Astrocyte of the cerebellum (primary cell): ENCODE results near the gene KCNJ10.

Experiments
- DNase-seq: peaks from one replicate; pipeline ENCODE4 v3.0.0-alpha.2; 2011; ENCODE audit warnings: low read depth
- H3K4me3 ChIP-seq: 2 replicates; pipeline ENCODE4 v1.5.1; 2011; ENCODE audit warnings: mild to moderate bottlenecking, low read depth, low read length, moderate library complexity
- in situ Hi-C: cut with HindIII; loops from 2 replicates; pipeline ENCODE4 v1.10.0; 2017; ENCODE audit warnings: low sequenced_read_pairs
- TF ChIP-seq, protein P1 (sequence below): IDR thresholded peaks from 2 replicates; pipeline ENCODE4 v1.5.1; 2012; ENCODE audit warnings: low read length, low read depth, moderate library complexity, mild to moderate bottlenecking; ENCODE audit errors: missing control alignments

KCNJ10 gene

DNA sequence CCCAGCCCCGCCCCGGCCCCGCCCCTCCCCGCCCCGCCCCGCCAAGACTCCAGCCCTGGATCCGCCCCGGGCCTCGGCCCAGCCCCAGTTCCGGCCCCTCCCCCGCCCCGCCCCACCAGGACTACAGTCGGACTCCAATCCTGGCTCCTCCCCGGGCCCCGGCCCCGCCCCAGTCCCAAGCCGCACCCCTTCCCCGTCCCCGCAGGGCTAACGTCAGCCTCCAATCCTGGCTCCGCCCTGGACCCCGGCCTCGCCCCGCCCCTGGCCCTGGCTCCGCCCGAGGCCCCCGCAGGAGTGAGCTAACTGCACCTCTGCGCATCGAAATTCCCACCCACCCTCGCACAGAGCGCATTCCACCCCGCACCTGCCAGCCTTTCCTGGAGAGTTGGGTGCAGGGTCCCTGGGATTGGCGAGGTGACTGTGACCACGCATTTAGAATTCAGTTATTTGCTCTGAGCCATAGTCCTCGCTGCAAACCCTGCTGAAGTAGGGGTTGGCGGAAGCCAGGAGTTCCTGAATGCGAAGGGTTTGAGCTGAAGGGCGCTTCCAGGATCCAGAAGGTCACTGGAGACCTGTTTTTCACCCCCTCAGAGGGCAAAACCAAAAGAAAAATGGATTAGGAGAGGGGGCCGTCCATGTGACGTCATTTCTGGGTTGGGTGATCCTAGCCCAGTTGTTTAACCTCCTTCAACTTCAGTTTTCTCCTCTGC lies 29.0 kb upstream of the KCNJ10 start:
- TF ChIP-seq, protein P1, sequence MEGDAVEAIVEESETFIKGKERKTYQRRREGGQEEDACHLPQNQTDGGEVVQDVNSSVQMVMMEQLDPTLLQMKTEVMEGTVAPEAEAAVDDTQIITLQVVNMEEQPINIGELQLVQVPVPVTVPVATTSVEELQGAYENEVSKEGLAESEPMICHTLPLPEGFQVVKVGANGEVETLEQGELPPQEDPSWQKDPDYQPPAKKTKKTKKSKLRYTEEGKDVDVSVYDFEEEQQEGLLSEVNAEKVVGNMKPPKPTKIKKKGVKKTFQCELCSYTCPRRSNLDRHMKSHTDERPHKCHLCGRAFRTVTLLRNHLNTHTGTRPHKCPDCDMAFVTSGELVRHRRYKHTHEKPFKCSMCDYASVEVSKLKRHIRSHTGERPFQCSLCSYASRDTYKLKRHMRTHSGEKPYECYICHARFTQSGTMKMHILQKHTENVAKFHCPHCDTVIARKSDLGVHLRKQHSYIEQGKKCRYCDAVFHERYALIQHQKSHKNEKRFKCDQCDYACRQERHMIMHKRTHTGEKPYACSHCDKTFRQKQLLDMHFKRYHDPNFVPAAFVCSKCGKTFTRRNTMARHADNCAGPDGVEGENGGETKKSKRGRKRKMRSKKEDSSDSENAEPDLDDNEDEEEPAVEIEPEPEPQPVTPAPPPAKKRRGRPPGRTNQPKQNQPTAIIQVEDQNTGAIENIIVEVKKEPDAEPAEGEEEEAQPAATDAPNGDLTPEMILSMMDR: no peak
- in situ Hi-C loops: no loop called here
- peak; percentile 82 for DNase-seq
- peak overlapping the region; percentile 40 for H3K4me3 ChIP-seq

DNA sequence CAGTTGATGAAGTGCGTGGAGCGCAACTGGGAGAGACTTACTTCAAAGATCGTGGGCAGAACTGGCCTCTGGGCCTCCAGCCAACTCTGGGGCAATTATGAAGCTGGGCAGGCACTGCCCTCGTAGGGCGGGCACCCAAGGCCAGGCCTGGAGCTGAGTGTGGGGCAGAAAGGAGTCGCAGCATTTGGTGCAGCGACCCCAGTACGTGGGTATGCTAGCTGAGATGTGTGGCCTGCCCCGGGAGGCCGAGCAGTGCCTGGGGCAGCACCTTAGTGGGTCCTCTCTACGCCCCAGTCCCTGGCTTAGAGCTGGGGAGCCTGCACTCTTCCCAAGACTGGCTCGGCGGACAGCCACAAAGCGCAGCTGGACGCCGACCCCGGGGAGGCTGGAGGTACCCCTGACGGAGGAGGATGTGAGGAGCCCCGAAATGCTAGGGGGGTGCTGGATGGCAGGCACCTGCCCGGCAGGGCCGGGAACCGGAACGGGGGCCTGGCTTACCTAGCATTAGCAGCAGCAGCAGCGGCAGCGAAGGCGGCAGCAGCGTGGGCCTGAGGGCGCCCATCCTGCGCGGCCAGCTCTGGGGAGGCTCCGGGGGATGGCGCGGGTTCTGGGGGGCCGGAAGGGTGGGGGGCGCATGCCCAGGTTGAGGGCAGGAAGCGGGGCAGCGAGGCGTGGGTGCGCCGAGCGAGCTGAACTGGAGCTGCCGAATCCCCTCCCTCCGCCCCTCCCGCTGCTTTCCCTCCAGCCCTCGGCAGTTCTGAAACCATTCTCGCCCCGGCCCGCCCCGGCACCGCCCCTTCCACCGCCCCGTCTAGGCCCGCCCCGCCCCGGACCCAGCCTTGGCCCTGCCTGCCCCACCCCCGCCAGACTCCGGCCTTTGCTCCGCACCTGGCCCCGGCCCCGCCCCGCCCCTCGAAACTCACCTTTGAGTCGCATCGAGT lies 28.2 kb upstream of the KCNJ10 start, which contains the start of gene IGSF8:
TSS of gene IGSF8 (minus strand) at position 709 of the 941 bp plus-strand sequence. CDS start at position 562, 147 bp downstream.
- DNase-seq: no peak
- in situ Hi-C loops: no loop called here
- TF ChIP-seq, protein P1: no peak
- H3K4me3 ChIP-seq: peak within 1 kb of the TSS; percentile 61

DNA sequence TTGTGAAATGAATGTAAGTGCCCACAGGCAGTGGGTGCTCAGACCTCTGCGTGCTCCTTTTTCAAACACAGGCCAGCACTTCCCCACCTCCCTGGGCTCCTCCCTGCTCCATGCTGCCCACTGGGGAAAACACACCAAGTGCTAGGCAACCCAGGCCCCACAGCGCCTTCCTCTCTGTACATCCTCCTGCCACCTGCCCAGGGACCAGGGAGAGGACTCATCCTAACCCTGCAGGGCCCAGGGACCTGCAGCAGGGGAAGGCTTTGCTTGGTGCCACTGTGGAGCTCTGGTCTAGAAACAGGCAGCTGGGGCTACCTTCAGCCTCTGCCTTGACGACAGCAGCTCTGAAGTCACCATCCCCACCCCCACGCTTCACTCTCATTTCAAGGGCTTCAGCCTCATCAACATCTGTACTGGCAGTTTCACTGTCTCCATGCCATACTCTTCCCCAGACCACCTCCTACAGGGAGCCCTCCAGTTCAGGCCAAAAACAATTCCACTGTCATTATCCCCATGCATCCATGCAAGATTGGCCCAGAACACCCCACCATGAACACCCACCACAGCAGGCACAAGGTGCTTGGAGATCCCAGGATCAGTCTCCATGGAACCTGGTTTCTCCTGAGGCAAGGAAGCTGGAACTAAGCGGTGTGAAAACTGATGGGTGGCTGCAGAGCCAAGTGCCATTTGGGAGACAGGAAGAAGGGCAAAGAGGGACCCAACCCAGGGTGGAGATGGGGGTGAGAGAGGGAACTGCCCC lies 27.4 kb upstream of the KCNJ10 start:
- H3K4me3 ChIP-seq: peak overlapping the region; percentile 61
- TF ChIP-seq, protein P1: no peak
- no peak for DNase-seq
- in situ Hi-C loops: no loop called here

DNA sequence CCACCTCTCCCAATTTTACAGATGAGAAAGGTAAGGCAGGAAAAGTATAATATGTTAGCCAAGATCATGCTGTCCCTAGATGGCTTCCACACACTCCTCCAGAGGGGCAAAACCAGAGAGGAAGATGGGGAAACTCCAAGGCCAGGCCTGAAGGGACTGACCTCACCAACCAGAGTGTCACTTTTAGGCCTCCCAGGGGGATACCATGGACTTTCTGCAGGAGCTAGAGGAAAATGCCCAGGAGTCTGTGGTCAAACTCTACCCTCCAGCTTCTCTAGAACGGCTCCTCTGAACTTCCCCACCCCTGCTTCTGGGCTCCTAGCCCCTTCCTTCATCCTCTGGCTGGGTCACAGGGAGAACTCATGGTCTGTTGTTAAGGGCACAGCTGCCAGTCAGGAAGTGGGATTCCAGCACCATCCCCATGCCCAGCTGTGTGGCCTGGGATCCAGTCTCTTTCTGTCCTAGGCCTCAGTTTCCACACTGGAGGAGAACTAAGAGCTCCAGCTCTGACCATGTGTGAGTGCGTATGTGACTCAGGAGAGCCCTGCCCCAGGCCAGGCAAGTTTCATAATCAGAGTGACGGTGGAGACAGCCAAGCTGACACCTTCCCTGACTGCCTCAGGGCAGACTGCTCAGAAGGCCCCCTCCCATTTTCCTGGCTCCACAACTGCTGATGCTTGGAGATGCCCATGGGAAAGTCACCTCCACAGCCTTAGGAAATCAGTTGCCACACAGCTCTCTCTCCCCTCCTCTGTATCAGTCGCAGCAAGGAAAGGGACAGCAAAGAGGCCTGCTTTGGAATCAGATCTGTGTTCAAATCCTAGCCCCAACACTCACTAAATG lies 26.5 kb upstream of the KCNJ10 start:
- TF ChIP-seq, protein P1: no peak
- no peak for DNase-seq
- H3K4me3 ChIP-seq: no peak overlapping the region
- in situ Hi-C loops: no loop called here

DNA sequence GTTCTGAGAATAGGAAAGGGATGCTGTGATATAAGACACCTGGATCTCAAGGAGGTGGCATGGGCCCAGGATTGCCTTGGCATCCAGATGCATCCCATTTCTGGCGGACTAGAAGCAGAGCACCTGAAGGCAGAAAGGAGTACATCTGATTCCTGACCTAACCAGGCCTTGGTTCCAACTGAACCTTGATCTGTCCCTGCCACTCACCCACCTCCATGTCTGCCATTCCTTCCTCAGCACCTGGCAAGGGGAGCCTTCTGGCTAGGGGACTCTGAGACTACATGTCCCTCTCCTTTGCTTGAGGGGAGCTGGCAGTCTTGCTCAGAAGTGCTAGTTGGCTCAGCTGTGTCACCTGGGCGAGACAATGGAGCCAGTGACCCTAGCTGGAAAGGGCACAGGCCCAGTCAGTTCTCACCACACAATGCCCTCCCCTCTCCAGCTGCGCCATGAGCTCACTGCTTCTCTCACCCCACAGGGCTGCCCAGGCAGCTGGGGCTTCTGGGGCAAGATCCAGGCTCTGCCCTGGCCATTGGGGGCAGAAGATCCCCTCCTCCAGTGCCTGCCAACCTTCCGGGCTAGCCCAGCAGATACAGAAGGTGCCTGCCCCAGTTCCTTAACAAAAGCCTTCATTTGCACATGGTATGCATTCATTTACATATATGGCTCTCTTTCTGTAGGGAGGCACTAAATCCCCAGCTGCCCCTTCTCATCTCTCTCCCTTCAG lies 25.6 kb upstream of the KCNJ10 start:
- no peak for DNase-seq
- in situ Hi-C loops: no loop called here
- H3K4me3 ChIP-seq: no peak overlapping the region
- TF ChIP-seq, protein P1: no peak
